GM23338 (cell line): ENCODE measurements around the gene DGKE. TPM values are rescaled to one million over a fixed set of nuclear protein-coding genes. Genes with fewer than 3 reads are reported as not detected.

Experiments used
- ATAC-seq: fragments of 200-7000 bp; cut with Tn5 transposase; 3 replicates; pipeline ENCODE4 v1.9.1; 2020
- DNase-seq: peaks from one replicate; pipeline ENCODE4 v3.0.0-alpha.2; 2015; ENCODE audit warnings: low spot score
- H2AFZ ChIP-seq: fragments of 200-600 bp; sonication (generic); 2 replicates; pipeline ENCODE4 v1.8.0; 2016; ENCODE audit warnings: antibody characterized with exemption, mild to moderate bottlenecking, moderate library complexity
- H3F3A ChIP-seq: fragments of 200-600 bp; sonication (generic); replicated peaks from 2 replicates; pipeline ENCODE4 v1.8.0; 2017; ENCODE audit warnings: antibody characterized with exemption, mixed run types, low read depth
- H3K27ac ChIP-seq: fragments of 200-600 bp; sonication (generic); 2 replicates; pipeline ENCODE4 v1.6.1; 2016; ENCODE audit warnings: low read depth
- H3K27me3 ChIP-seq: fragments of 200-600 bp; sonication (generic); 2 replicates; pipeline ENCODE4 v1.8.0; 2016; ENCODE audit warnings: mild to moderate bottlenecking, mixed run types, moderate library complexity; ENCODE audit not compliant: insufficient read depth
- H3K36me3 ChIP-seq: fragments of 200-600 bp; sonication (generic); 2 replicates; pipeline ENCODE4 v1.8.0; 2016; ENCODE audit warnings: mild to moderate bottlenecking; ENCODE audit not compliant: insufficient read depth
- H3K4me1 ChIP-seq: fragments of 200-600 bp; sonication (generic); 2 replicates; pipeline ENCODE4 v1.8.0; 2016; ENCODE audit warnings: mild to moderate bottlenecking, moderate library complexity; ENCODE audit not compliant: insufficient read depth
- H3K4me2 ChIP-seq: fragments of 200-600 bp; sonication (generic); 2 replicates; pipeline ENCODE4 v1.7.1; 2017; ENCODE audit warnings: mixed run types
- H3K4me3 ChIP-seq: fragments of 200-600 bp; sonication (generic); 2 replicates; pipeline ENCODE4 v1.6.1; 2016; ENCODE audit warnings: mixed run types
- H3K79me2 ChIP-seq: fragments of 200-600 bp; sonication (generic); replicated peaks from 2 replicates; pipeline ENCODE4 v1.8.0; 2017; ENCODE audit warnings: mild to moderate bottlenecking; ENCODE audit not compliant: insufficient read depth
- H3K9me2 ChIP-seq: fragments of 200-600 bp; sonication (generic); 2 replicates; pipeline ENCODE4 v1.8.0; 2017; ENCODE audit not compliant: insufficient read depth
- H4K20me1 ChIP-seq: fragments of 200-600 bp; sonication (generic); replicated peaks from 2 replicates; pipeline ENCODE4 v1.8.0; 2017; ENCODE audit warnings: mild to moderate bottlenecking; ENCODE audit not compliant: insufficient read depth
- H3K27ac Mint-ChIP-seq: 2 replicates; pipeline ENCODE4 v1.8.0; 2020; ENCODE audit warnings: inconsistent platforms, mild to moderate bottlenecking, moderate library complexity, mixed read lengths
- H3K27me3 Mint-ChIP-seq: 3 replicates; pipeline ENCODE4 v1.8.0; 2022; ENCODE audit warnings: low read depth, mild to moderate bottlenecking, moderate library complexity, mixed read lengths, inconsistent platforms; ENCODE audit not compliant: insufficient read depth, poor library complexity
- H3K36me3 Mint-ChIP-seq: 3 replicates; pipeline ENCODE4 v1.8.0; 2021; ENCODE audit warnings: low read depth, mild to moderate bottlenecking, inconsistent platforms, moderate library complexity, mixed read lengths
- H3K4me1 Mint-ChIP-seq: 3 replicates; pipeline ENCODE4 v1.8.0; 2020; ENCODE audit warnings: mild to moderate bottlenecking, inconsistent platforms, mixed read lengths
- H3K4me3 Mint-ChIP-seq: 3 replicates; pipeline ENCODE4 v1.8.0; 2021; ENCODE audit warnings: moderate library complexity, mild to moderate bottlenecking, inconsistent platforms, mixed read lengths
- H3K9me3 Mint-ChIP-seq: 3 replicates; pipeline ENCODE4 v1.8.0; 2020; ENCODE audit warnings: moderate library complexity, mild to moderate bottlenecking, inconsistent platforms, mixed read lengths
- CREB1 ChIP-seq: fragments of 250-450 bp; sonication (Bioruptor Pico); IDR thresholded peaks from 2 replicates; pipeline ENCODE4 v1.5.0; 2020; ENCODE audit warnings: low read depth, mild to moderate bottlenecking, moderate library complexity
- EZH2 ChIP-seq: fragments of 200-600 bp; sonication (generic); IDR thresholded peaks from one replicate; pipeline ENCODE4 v1.8.0; 2017; ENCODE audit warnings: antibody characterized with exemption, mild to moderate bottlenecking, low read depth; ENCODE audit not compliant: unreplicated experiment
- EZH2phosphoT487 ChIP-seq: fragments of 200-600 bp; sonication (generic); IDR thresholded peaks from one replicate; pipeline ENCODE4 v1.8.1; 2018; ENCODE audit warnings: antibody characterized with exemption; ENCODE audit not compliant: unreplicated experiment
- JUNB ChIP-seq: IDR thresholded peaks from one replicate; pipeline ENCODE4 v1.6.1; 2016; ENCODE audit warnings: antibody characterized with exemption; ENCODE audit not compliant: unreplicated experiment
- POLR2AphosphoS5 ChIP-seq: IDR thresholded peaks from 2 replicates; pipeline ENCODE4 v1.6.1; 2016; ENCODE audit warnings: antibody characterized with exemption, low read depth
- REST ChIP-seq: IDR thresholded peaks from one replicate; pipeline ENCODE4 v1.6.1; 2018; ENCODE audit warnings: antibody characterized with exemption; ENCODE audit not compliant: unreplicated experiment
- ZNF114 ChIP-seq: fragments of 250-450 bp; sonication (Bioruptor Pico); IDR thresholded peaks from 2 replicates; pipeline ENCODE4 v1.5.0; 2020; ENCODE audit warnings: mild to moderate bottlenecking, moderate library complexity
- ZNF462 ChIP-seq: fragments of 250-450 bp; sonication (Bioruptor Pico); IDR thresholded peaks from 2 replicates; pipeline ENCODE4 v1.5.0; 2020; ENCODE audit warnings: mild to moderate bottlenecking, moderate library complexity
- polyA plus RNA-seq: library from polyadenylated mRNA; unstranded; fragments of >200 nt; fragmentation: Nextera tagmentation; extraction: Ambion mirVana; gene quantifications from 2 replicates; pipeline ENCODE4 v1.2.1, GENCODE V29; 2016
- total RNA-seq: library from RNA; depleted of rRNA; stranded (reverse); fragments of >200 nt; shearing (Covaris generic); gene quantifications from 2 replicates; pipeline ENCODE4 v1.2.3, GENCODE V29; 2014

Gene DGKE
- total and polyA plus RNA-seq, 2 experiments from 2014 or later = 3.9 to 10.1 TPM

GRCh38 chr17:56803071-56803470, 30.9 kb upstream of the DGKE start:
- Mint-ChIP-seq H3K9me3 (no peaks in the 10 kb centered on the region), H3K4me3 (no peak overlapping the region), H3K4me1 (peaks cover 12% of the 10 kb centered on the region), H3K27ac (no peak overlapping the region), H3K36me3 (no peaks in the 10 kb centered on the region), H3K27me3 (peaks cover 5% of the 10 kb centered on the region)
- no peak overlapping the region for H3K4me2 ChIP-seq
- DNase-seq (no peak), ATAC-seq (no peak)
- no peaks in the 10 kb centered on the region for H3F3A ChIP-seq
- no peak for TF ChIP-seq POLR2AphosphoS5
- TF ChIP-seq EZH2phosphoT487 = no peak
- TF ChIP-seq ZNF114 (CRISPR knock-in tag) = no peak
- TF ChIP-seq JUNB = no peak
- TF ChIP-seq CREB1 = no peak
- no peak for TF ChIP-seq ZNF462 (CRISPR knock-in tag)
- no peak for TF ChIP-seq EZH2
- H3K27ac ChIP-seq = no peak overlapping the region
- H3K4me3 ChIP-seq = no peak overlapping the region
- peaks cover 3% of the 10 kb centered on the region; the same call in 1 of the 2 replicates for H3K9me2 ChIP-seq
- H3K27me3 ChIP-seq = no peaks in the 10 kb centered on the region
- H3K36me3 ChIP-seq = no peaks in the 10 kb centered on the region
- no peaks in the 10 kb centered on the region for H3K4me1 ChIP-seq
- H4K20me1 ChIP-seq = no peaks in the 10 kb centered on the region
- no peak overlapping the region for H2AFZ ChIP-seq
- H3K79me2 ChIP-seq = no peaks in the 10 kb centered on the region

DNA sequence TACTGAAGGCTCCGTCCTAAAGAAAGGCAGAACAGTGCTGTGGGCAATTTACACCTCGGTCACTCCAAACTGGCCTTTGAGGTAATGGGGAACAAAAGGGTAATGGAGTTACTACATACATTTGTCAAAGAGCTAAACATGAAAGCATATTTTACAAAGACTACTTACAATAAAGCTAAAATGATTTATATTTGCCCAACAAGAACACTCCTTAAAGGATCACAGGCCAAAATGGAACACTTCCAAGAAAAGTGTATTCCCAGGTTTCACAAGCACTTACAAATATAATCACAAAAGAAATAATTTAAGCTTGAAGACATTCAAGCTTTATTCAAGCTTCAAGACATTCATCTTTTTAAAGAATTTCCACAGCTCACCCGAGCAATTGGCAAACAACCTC, 29.5 kb upstream of the DGKE start:
- H3K27me3 Mint-ChIP-seq = no peaks in the 10 kb centered on the region
- H3K9me3 Mint-ChIP-seq = no peaks in the 10 kb centered on the region
- DNase-seq (no peak), ATAC-seq (no peak)
- H3K36me3 Mint-ChIP-seq = no peaks in the 10 kb centered on the region
- H3K4me3 Mint-ChIP-seq = no peak overlapping the region
- Histone ChIP-seq H3K4me1 (no peaks in the 10 kb centered on the region), H3K4me3 (no peak overlapping the region), H3K27me3 (no peaks in the 10 kb centered on the region), H2AFZ (no peak overlapping the region), H3F3A (no peaks in the 10 kb centered on the region), H3K9me2 (peaks cover 3% of the 10 kb centered on the region; the same call in 1 of the 2 replicates), H3K4me2 (no peak overlapping the region), H3K27ac (no peak overlapping the region), H4K20me1 (no peaks in the 10 kb centered on the region), H3K36me3 (no peaks in the 10 kb centered on the region), H3K79me2 (no peaks in the 10 kb centered on the region)
- H3K27ac Mint-ChIP-seq = no peak overlapping the region
- H3K4me1 Mint-ChIP-seq = peaks cover 2% of the 10 kb centered on the region; the same call in 2 of the 3 replicates
- TF ChIP-seq REST = no peak
- no peak for TF ChIP-seq JUNB
